ENCODE data around the gene EFCAB12. TPM values are rescaled to one million over a fixed set of nuclear protein-coding genes. Genes with fewer than 3 reads are reported as not detected.
A peak's percentile ranks its signal among the peaks of the same experiment; 100 is the strongest.

EFCAB12 gene
- total and polyA plus RNA-seq, 2 of the 4 experiments (the other 2 are of a cell fraction): under 0.01 to 0.17 TPM

DNA sequence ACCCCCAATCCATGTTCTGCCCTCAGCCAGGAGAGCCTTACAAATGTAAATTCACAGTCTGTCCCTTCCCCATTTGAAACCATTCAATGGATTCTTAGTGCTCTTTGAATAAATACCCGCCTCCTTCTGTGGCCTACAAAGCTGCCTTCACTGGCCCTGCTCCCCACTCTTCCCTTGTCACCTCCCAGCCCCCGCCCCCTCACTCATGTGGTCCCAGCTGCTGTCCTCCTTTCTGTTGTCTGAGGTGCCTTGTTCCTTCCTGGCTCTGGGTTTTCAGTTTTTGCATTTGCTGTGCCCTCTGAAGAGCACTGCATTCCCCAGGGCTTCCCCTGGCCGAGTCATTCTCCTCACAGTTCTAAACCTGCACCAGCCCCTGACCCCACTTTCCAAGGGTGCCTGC lies 3.2 kb downstream of the EFCAB12 start:
- no peak for ATAC-seq (ENCODE audit: low read depth)
- H3K27me3 ChIP-seq (ENCODE audit: control insufficient read depth, insufficient read depth, low read length): no peaks in the 10 kb centered on the region
- H2BK120ac ChIP-seq (ENCODE audit: low read depth, low read length): 0 out of 2 replicates have a peak overlapping the region, but pooled peaks have one; percentile 1
- no peak for DNase-seq
- peaks cover 5% of the 10 kb centered on the region for H3K4me1 ChIP-seq (ENCODE audit: control insufficient read depth, insufficient read depth, low read length)
- in situ Hi-C loops (cut with MboI; ENCODE audit: low sequenced_read_pairs): no loop called here
- no peak overlapping the region for H3K14ac ChIP-seq (replicated peaks; ENCODE audit: low read depth, low read length)
- H4K5ac ChIP-seq (ENCODE audit: low read depth, low read length): no peak overlapping the region
- no peak overlapping the region for H2BK5ac ChIP-seq (ENCODE audit: low read depth, low read length, poor library complexity, severe bottlenecking)
- CTCF ChIA-PET: no interaction called here
- H3K56ac ChIP-seq (ENCODE audit: extremely low read depth, insufficient read depth, low read length): no peak overlapping the region
- H4K20me1 ChIP-seq (ENCODE audit: insufficient read depth, low read length): no peaks in the 10 kb centered on the region
- H2AK5ac ChIP-seq (ENCODE audit: low read depth, low read length): no peak overlapping the region
- H3K36me3 ChIP-seq (ENCODE audit: control insufficient read depth, insufficient read depth, low read length): 0 out of 2 replicates have a peak, but pooled peaks cover 2% of the 10 kb centered on the region
- H3K23ac ChIP-seq (ENCODE audit: low read depth, low read length): no peak overlapping the region
- dilution Hi-C loops (cut with HindIII; ENCODE audit: low sequenced_read_pairs, unreplicated experiment): no loop called here
- peaks cover 14% of the 10 kb centered on the region; the same call in 1 of the 2 replicates for H3K9me1 ChIP-seq (ENCODE audit: insufficient read depth, low read length)
- H3K18ac ChIP-seq (ENCODE audit: low read depth, low read length): no peak overlapping the region
- no peak overlapping the region for H4K91ac ChIP-seq (ENCODE audit: insufficient read depth, low read depth, low read length)
- H3K9me3 ChIP-seq (ENCODE audit: control insufficient read depth, insufficient read depth, low read length): no peaks in the 10 kb centered on the region; the same call in 1 of the 2 replicates
- no peak for TF ChIP-seq CEBPB (IDR thresholded peaks at IDR 0.05; ENCODE audit: low read depth, low read length)
- TF ChIP-seq RFX5 (IDR thresholded peaks at IDR 0.05; ENCODE audit: low read depth, low read length): no peak
- TF ChIP-seq MXI1 (IDR thresholded peaks at IDR 0.05; ENCODE audit: borderline replicate concordance, low read depth, low read length): no peak
- no peak for TF ChIP-seq NFE2L2 (IDR thresholded peaks at IDR 0.05; ENCODE audit: low read depth, low read length)
- no peak for TF ChIP-seq CTCF (conservative IDR thresholded peaks at IDR 0.05; ENCODE audit: low read depth, low read length)
- TF ChIP-seq MAZ (IDR thresholded peaks at IDR 0.05; ENCODE audit: borderline replicate concordance, low read depth, low read length): no peak
- no peak for TF ChIP-seq USF2 (IDR thresholded peaks at IDR 0.05; ENCODE audit: low read depth, low read length)
- TF ChIP-seq RCOR1 (IDR thresholded peaks at IDR 0.05; ENCODE audit: insufficient replicate concordance, low read length): no peak
- TF ChIP-seq POLR2A (IDR thresholded peaks at IDR 0.05; ENCODE audit: low read depth, low read length): no peak
- no peak for TF ChIP-seq SMC3 (IDR thresholded peaks at IDR 0.05; ENCODE audit: low read depth, low read length)
- no peak overlapping the region for H3K4me2 ChIP-seq (ENCODE audit: low read depth, low read length)
- no peak overlapping the region for H2BK15ac ChIP-seq (ENCODE audit: low read depth, low read length)
- H3K27ac ChIP-seq (ENCODE audit: insufficient read depth, low read length): no peak overlapping the region
- no peak overlapping the region for H3K4ac ChIP-seq (ENCODE audit: low read depth, low read length)
- no peak overlapping the region for H3K4me3 ChIP-seq (ENCODE audit: insufficient read depth, low read depth, low read length)
- no peak overlapping the region for H4K8ac ChIP-seq (ENCODE audit: low read depth in 2 of 2, low read length in 2 of 2)
- intact Hi-C loops (cut with micrococcal nuclease): no loop called here
- no peak overlapping the region for H2AFZ ChIP-seq (replicated peaks; ENCODE audit: low read length, poor library complexity)
- 86% methylated on average over 1 of the region's 3 CpGs; no CpG with 5 or more reads in 1 of the 2 experiments for WGBS, 2 experiments (ENCODE audit: extremely low coverage in 2 of 2, insufficient read length in 1 of 2)
- H3K79me1 ChIP-seq (ENCODE audit: low read depth in 1 of 2, low read length in 2 of 2): no peaks in the 10 kb centered on the region
- no TSS peak for BruUV-seq (replicated peaks)
- H2BK20ac ChIP-seq (ENCODE audit: low read depth, low read length): no peak overlapping the region
- no peak overlapping the region for H2AK9ac ChIP-seq (replicated peaks; ENCODE audit: low read depth, low read length, poor library complexity)
- H3K9ac ChIP-seq (ENCODE audit: low read depth, low read length): no peak overlapping the region
- POLR2A ChIA-PET (ENCODE audit: unreplicated experiment): interaction anchor here (0.6 kb wide), 1 partner anchor 25 kb away, joined by 9 read pairs; no protein-coding TSS in a partner anchor
